Parathyroid adenoma (tissue), 2 donors: ENCODE results near the gene MYO18B.

Experiments
- H2AFZ ChIP-seq: fragments of 300-600 bp; sonication (generic); one replicate; pipeline ENCODE4 v1.7.0; 2017; ENCODE audit warnings: antibody characterized with exemption, mild to moderate bottlenecking
- H3K27ac ChIP-seq: fragments of 300-600 bp; sonication (generic); one replicate; pipeline ENCODE4 v1.7.0; 2017
- H3K27me3 ChIP-seq: fragments of 300-600 bp; sonication (generic); one replicate; pipeline ENCODE4 v1.7.0; 2017; ENCODE audit warnings: low read length; ENCODE audit not compliant: control insufficient read depth, insufficient read depth
- H3K36me3 ChIP-seq: fragments of 300-600 bp; sonication (generic); one replicate; pipeline ENCODE4 v1.7.0; 2017; ENCODE audit warnings: low read length; ENCODE audit not compliant: control insufficient read depth, insufficient read depth
- H3K4me1 ChIP-seq: fragments of 300-600 bp; sonication (generic); one replicate; pipeline ENCODE4 v1.7.0; 2017; ENCODE audit warnings: control low read depth
- H3K4me2 ChIP-seq: fragments of 300-600 bp; sonication (generic); one replicate; pipeline ENCODE4 v1.7.0; 2017; ENCODE audit warnings: low read length
- H3K4me3 ChIP-seq: fragments of 300-600 bp; sonication (generic); one replicate; pipeline ENCODE4 v1.7.0; 2017; ENCODE audit warnings: low read depth, low read length
- H3K79me2 ChIP-seq: fragments of 300-600 bp; sonication (generic); one replicate; pipeline ENCODE4 v1.7.0; 2017; ENCODE audit warnings: control low read depth
- H3K9ac ChIP-seq: fragments of 300-600 bp; sonication (generic); one replicate; pipeline ENCODE4 v1.7.0; 2017; ENCODE audit warnings: mild to moderate bottlenecking
- H3K9me3 ChIP-seq: fragments of 300-600 bp; sonication (generic); one replicate; pipeline ENCODE4 v1.7.0; 2017; ENCODE audit warnings: low read length; ENCODE audit not compliant: control insufficient read depth
- TF ChIP-seq, protein P1 (sequence below): fragments of 300-600 bp; sonication (generic); IDR thresholded peaks from one replicate; pipeline ENCODE4 v1.7.0; 2017; ENCODE audit warnings: antibody characterized with exemption, mild to moderate bottlenecking
- donor health status: primary hyperparathyroidism.

MYO18B gene

DNA sequence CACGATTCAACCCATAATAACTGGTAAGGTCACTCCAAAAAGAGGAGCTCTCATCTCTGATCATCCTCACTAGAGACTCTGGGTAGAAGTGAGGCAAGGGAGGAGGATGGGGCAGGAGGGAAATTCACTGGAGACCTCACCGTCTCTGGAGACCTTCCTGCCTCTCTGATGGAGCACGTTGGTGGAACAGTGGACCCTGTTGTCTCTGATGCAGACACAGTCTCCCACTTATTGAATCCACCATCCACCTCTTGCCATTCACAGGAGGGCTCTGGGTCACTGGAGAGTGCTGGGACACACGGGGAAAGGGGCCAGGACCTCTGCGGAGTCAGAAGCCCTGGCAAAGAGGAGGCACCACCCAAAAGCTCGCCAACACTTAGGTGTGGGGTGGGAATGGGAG is 289.7 kb downstream of the MYO18B start:
- no peaks in the 10 kb centered on the region for H3K36me3 ChIP-seq

DNA sequence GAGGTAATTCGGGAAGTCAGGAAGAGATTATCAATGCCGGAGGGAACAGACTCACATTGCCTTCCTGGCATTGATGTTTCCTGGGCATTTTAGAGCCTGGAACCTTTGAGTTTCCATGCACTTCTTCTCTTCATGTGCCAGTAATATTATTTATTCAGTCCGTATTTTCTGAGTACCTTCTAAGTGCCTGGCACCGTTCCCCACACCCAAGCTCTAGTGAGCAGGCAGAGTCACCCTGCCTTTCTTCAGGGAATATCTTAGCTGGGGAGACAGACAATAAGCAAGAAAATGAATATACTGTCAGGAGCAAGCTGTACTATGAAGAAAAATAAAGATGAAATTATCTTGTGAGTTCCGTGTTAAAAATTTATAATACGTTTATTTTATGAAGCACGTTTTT is 291.1 kb downstream of the MYO18B start:
- Histone ChIP-seq H3K36me3 (no peaks in the 10 kb centered on the region), H3K4me1 (no peaks in the 10 kb centered on the region), H3K27me3 (no peaks in the 10 kb centered on the region), H3K9me3 (no peaks in the 10 kb centered on the region), H3K4me3 (no peak overlapping the region), H3K27ac (no peak overlapping the region), H3K79me2 (no peaks in the 10 kb centered on the region), H2AFZ (no peak overlapping the region), H3K9ac (no peak overlapping the region), H3K4me2 (no peak overlapping the region)
- TF ChIP-seq, protein P1, sequence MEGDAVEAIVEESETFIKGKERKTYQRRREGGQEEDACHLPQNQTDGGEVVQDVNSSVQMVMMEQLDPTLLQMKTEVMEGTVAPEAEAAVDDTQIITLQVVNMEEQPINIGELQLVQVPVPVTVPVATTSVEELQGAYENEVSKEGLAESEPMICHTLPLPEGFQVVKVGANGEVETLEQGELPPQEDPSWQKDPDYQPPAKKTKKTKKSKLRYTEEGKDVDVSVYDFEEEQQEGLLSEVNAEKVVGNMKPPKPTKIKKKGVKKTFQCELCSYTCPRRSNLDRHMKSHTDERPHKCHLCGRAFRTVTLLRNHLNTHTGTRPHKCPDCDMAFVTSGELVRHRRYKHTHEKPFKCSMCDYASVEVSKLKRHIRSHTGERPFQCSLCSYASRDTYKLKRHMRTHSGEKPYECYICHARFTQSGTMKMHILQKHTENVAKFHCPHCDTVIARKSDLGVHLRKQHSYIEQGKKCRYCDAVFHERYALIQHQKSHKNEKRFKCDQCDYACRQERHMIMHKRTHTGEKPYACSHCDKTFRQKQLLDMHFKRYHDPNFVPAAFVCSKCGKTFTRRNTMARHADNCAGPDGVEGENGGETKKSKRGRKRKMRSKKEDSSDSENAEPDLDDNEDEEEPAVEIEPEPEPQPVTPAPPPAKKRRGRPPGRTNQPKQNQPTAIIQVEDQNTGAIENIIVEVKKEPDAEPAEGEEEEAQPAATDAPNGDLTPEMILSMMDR = no peak

More for the DNA sequence above, 289.7 kb downstream of the MYO18B start:
- no peaks in the 10 kb centered on the region for H3K4me1 ChIP-seq
- H3K27ac ChIP-seq = no peak overlapping the region
- H3K9me3 ChIP-seq = no peaks in the 10 kb centered on the region
- H3K9ac ChIP-seq = no peak overlapping the region
- TF ChIP-seq, protein P1 = no peak
- H3K4me3 ChIP-seq = no peak overlapping the region
- H2AFZ ChIP-seq = no peak overlapping the region
- H3K4me2 ChIP-seq = no peak overlapping the region
- no peaks in the 10 kb centered on the region for H3K79me2 ChIP-seq
- no peaks in the 10 kb centered on the region for H3K27me3 ChIP-seq

DNA sequence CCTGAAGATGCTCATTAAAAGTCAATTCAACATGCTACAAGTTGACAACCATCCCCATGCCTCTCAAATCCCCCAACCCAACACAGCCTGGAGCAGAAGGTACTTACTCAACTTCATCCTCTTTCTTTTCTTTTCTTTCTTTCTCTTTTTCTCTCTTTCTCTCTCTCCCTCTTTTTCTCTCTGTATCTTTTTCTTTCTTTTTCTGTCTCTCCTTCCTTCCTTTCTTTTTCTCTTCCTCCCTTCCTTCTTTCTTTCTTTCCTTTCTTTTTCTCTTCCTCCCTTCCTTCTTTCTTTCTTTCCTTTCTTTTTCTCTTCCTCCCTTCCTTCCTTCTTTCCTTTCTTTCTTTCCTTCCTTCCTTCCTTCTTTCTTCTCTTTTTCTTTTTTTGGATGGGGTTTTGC is 291.6 kb downstream of the MYO18B start:
- H3K27ac ChIP-seq = no peak overlapping the region
- TF ChIP-seq, protein P1 = no peak

DNA sequence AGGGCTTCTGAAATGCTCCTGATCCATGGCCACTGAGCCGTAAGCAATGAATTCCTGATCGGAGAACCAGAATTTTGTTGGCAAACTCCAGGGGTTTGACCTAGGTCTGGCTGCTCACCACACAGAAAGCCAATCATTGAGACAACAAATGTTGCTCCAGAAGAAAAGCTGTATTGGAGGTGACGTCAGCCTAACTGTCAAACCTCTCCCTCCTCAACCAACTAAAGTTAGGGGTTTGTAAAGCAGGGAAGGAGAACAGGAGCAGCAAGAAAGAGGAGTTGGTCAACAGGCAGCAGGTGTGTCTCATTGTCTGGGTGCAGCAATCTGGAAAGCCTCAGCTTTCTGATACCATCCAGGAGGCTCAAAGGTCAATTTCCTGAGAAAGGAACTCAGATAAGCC is 293.5 kb downstream of the MYO18B start:
- Histone ChIP-seq H3K4me1 (no peaks in the 10 kb centered on the region), H3K9me3 (no peaks in the 10 kb centered on the region), H3K27me3 (no peaks in the 10 kb centered on the region), H3K36me3 (no peaks in the 10 kb centered on the region), H2AFZ (no peak overlapping the region), H3K4me3 (no peak overlapping the region), H3K27ac (no peak overlapping the region), H3K79me2 (no peaks in the 10 kb centered on the region), H3K9ac (no peak overlapping the region), H3K4me2 (no peak overlapping the region)
- TF ChIP-seq, protein P1 = no peak

More for the DNA sequence above, 291.6 kb downstream of the MYO18B start:
- Histone ChIP-seq H3K4me3 (no peak overlapping the region), H3K27me3 (no peaks in the 10 kb centered on the region), H2AFZ (no peak overlapping the region), H3K4me1 (no peaks in the 10 kb centered on the region), H3K79me2 (no peaks in the 10 kb centered on the region), H3K9me3 (no peaks in the 10 kb centered on the region), H3K4me2 (no peak overlapping the region), H3K9ac (no peak overlapping the region), H3K36me3 (no peaks in the 10 kb centered on the region)

DNA sequence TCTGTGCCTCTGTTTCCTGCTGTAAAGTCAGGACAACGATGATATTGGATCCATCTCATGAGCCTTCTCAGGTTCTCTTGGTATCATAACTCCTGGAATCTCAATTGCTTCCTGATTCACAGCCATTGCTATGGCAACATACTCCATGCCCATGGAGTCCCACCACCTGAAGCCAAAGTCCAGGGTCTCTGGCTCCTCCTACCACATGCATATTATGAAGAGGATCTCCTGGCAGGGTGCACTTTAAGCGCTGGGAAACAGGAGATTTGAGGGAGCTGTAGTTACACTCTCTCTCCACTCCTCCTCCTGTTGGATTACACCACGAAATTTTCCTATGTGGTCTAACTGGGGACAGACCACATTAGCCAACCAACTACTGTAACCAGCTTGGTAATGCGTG is 296.4 kb downstream of the MYO18B start:
- TF ChIP-seq, protein P1 = no peak
- Histone ChIP-seq H3K9me3 (no peaks in the 10 kb centered on the region), H3K27ac (no peak overlapping the region), H3K79me2 (no peaks in the 10 kb centered on the region), H2AFZ (no peak overlapping the region), H3K36me3 (no peaks in the 10 kb centered on the region), H3K27me3 (no peaks in the 10 kb centered on the region), H3K4me2 (no peak overlapping the region), H3K4me3 (no peak overlapping the region), H3K9ac (no peak overlapping the region), H3K4me1 (no peaks in the 10 kb centered on the region)
